A549 (cell line): ENCODE data around the gene MIA2. TPM values are rescaled to one million over a fixed set of nuclear protein-coding genes. Genes with fewer than 3 reads are reported as not detected.

ENCODE experiments used
- ATAC-seq, 2 experiments: fragments of 200-7000 bp in 1 of 2; fragments of >200 bp in 1 of 2; cut with Nextera tagmentation in 1 of 2; cut with Tn5 transposase in 1 of 2; 3 replicates each; pipeline versions ENCODE4 v1.8.0 to v1.9.1; 2018 to 2020; ENCODE audit warnings: mild to moderate bottlenecking in 1 of 2, moderate library complexity in 1 of 2
- CTCF ChIA-PET: fragments of 300-600 bp; sonication (Branson Sonifier 250); formaldehyde crosslinking; extraction: SDS; loops from one replicate; lab custom pipeline; 2021; ENCODE audit warnings: antibody characterized with exemption, inconsistent platforms; lab: Yijun Ruan, JAX
- POLR2A ChIA-PET: fragments of 350-600 bp; formaldehyde crosslinking; extraction: SDS; loops from one replicate; lab custom pipeline; 2021; ENCODE audit warnings: antibody characterized with exemption, inconsistent platforms; lab: Yijun Ruan, JAX
- DNase-seq, 2 experiments: peaks; one replicate each; pipeline versions ENCODE4 v3.0.0 to v3.0.0-alpha.2; 2011 to 2016; ENCODE audit warnings: low read depth in 1 of 2, low spot score in 1 of 2
- FAIRE-seq: peaks from 2 replicates; lab custom pipeline; 2011; peaks lifted over from hg19 to GRCh38; lab: Jason Lieb, UNC
- H3K27ac ChIP-seq, 2 experiments: fragments of >200 bp; sonication (Bioruptor Twin); formaldehyde crosslinking; 3 replicates each; pipeline ENCODE4 v1.5.1; 2016 to 2017
- H3K4me1 ChIP-seq: fragments of >200 bp; sonication (Bioruptor Twin); formaldehyde crosslinking; 3 replicates; pipeline ENCODE4 v1.6.1; 2016
- H3K4me2 ChIP-seq: fragments of >200 bp; sonication (Bioruptor Twin); formaldehyde crosslinking; 3 replicates; pipeline ENCODE4 v1.6.1; 2016
- H3K4me3 ChIP-seq: fragments of >200 bp; sonication (Bioruptor Twin); formaldehyde crosslinking; 3 replicates; pipeline ENCODE4 v1.5.1; 2016
- H3K9me3 ChIP-seq: fragments of >200 bp; sonication (Bioruptor Twin); formaldehyde crosslinking; 3 replicates; pipeline ENCODE4 v1.6.1; 2016
- BHLHE40 ChIP-seq: IDR thresholded peaks from 2 replicates; pipeline ENCODE4 v1.6.1; 2012; ENCODE audit warnings: low read depth, low read length, inconsistent platforms
- CBX8 ChIP-seq: fragments of 200-600 bp; sonication (generic); IDR thresholded peaks from 2 replicates; pipeline ENCODE4 v1.6.1; 2016
- CHD4 ChIP-seq: fragments of 200-600 bp; sonication (generic); IDR thresholded peaks from 2 replicates; pipeline ENCODE4 v1.6.1; 2016; ENCODE audit warnings: antibody characterized with exemption, mild to moderate bottlenecking, borderline replicate concordance
- EHF ChIP-seq: fragments of 250-450 bp; sonication (Bioruptor Pico); IDR thresholded peaks from 2 replicates; pipeline ENCODE4 v1.5.0; 2020; ENCODE audit warnings: mild to moderate bottlenecking
- EHMT2 ChIP-seq: fragments of 200-600 bp; sonication (generic); IDR thresholded peaks from 2 replicates; pipeline ENCODE4 v1.6.1; 2016; ENCODE audit warnings: antibody characterized with exemption, low read depth, mild to moderate bottlenecking, moderate library complexity
- EP300 ChIP-seq, 2 experiments: fragments of >200 bp; sonication (Bioruptor Twin); formaldehyde crosslinking; IDR thresholded peaks; 2 replicates in 1 of 2; 3 replicates in 1 of 2; pipeline ENCODE4 v1.6.1; 2016 to 2017
- ESRRA ChIP-seq: fragments of 150-350 bp; IDR thresholded peaks from 2 replicates; pipeline ENCODE4 v1.6.1; 2014; ENCODE audit warnings: mild to moderate bottlenecking, low read length, borderline replicate concordance
- FOSL2 ChIP-seq, 2 experiments: fragments of 450-650 bp in 1 of 2; fragments of >200 bp in 1 of 2; sonication (Bioruptor Twin) in 1 of 2; formaldehyde crosslinking; IDR thresholded peaks; 2 replicates each; pipeline versions ENCODE4 v1.5.0 to v1.6.1; 2016 to 2020; ENCODE audit warnings: mild to moderate bottlenecking in 1 of 2, moderate library complexity in 1 of 2
- FOXS1 ChIP-seq: fragments of 250-450 bp; sonication (Bioruptor Pico); IDR thresholded peaks from 2 replicates; pipeline ENCODE4 v1.5.0; 2020; ENCODE audit warnings: mild to moderate bottlenecking, moderate library complexity
- HEYL ChIP-seq: fragments of 250-450 bp; sonication (Bioruptor Pico); IDR thresholded peaks from 2 replicates; pipeline ENCODE4 v1.8.0; 2021; ENCODE audit warnings: mild to moderate bottlenecking, moderate library complexity
- JUN ChIP-seq, 2 experiments: fragments of >200 bp; sonication (Bioruptor Twin); formaldehyde crosslinking; IDR thresholded peaks; 2 replicates in 1 of 2; 3 replicates in 1 of 2; pipeline ENCODE4 v1.6.1; 2016 to 2017
- MYC ChIP-seq: IDR thresholded peaks from 2 replicates; pipeline ENCODE4 v1.6.1; 2012; ENCODE audit warnings: mild to moderate bottlenecking, inconsistent platforms, low read length, improper control_type of control experiment, borderline replicate concordance
- NR3C1 ChIP-seq: fragments of >200 bp; sonication (Bioruptor Twin); formaldehyde crosslinking; IDR thresholded peaks from 3 replicates; pipeline ENCODE4 v1.6.1; 2017
- PHF8 ChIP-seq: fragments of 200-600 bp; sonication (generic); IDR thresholded peaks from 2 replicates; pipeline ENCODE4 v1.6.1; 2016; ENCODE audit warnings: low read depth, mild to moderate bottlenecking, antibody characterized with exemption, moderate library complexity, borderline replicate concordance
- POLR2A ChIP-seq: IDR thresholded peaks from 2 replicates; pipeline ENCODE4 v1.6.1; 2012; ENCODE audit warnings: mild to moderate bottlenecking, low read length
- RAD21 ChIP-seq, 2 experiments: fragments of >200 bp in 1 of 2; sonication (Bioruptor Twin) in 1 of 2; formaldehyde crosslinking in 1 of 2; IDR thresholded peaks in 1 of 2; conservative IDR thresholded peaks in 1 of 2; 2 replicates in 1 of 2; 3 replicates in 1 of 2; pipeline ENCODE4 v1.6.1; 2012 to 2018; ENCODE audit warnings: inconsistent platforms in 1 of 2
- RCOR1 ChIP-seq: fragments of 150-350 bp; IDR thresholded peaks from 2 replicates; pipeline ENCODE4 v1.6.1; 2014; ENCODE audit warnings: antibody characterized with exemption, low read length, low read depth
- RFX5 ChIP-seq: fragments of 450-650 bp; IDR thresholded peaks from 2 replicates; pipeline ENCODE4 v1.7.1; 2014; ENCODE audit warnings: antibody characterized with exemption, mild to moderate bottlenecking, moderate library complexity
- TP53 ChIP-seq: fragments of 250-450 bp; sonication (Bioruptor Pico); IDR thresholded peaks from 2 replicates; pipeline ENCODE4 v1.5.0; 2021; ENCODE audit warnings: mild to moderate bottlenecking, moderate library complexity
- ZC3H11A ChIP-seq: fragments of 450-650 bp; IDR thresholded peaks from 2 replicates; pipeline ENCODE4 v1.6.1; 2014; ENCODE audit warnings: antibody characterized with exemption, mild to moderate bottlenecking
- ZNF302 ChIP-seq: fragments of 250-450 bp; sonication (Bioruptor Pico); IDR thresholded peaks from 2 replicates; pipeline ENCODE4 v1.9.0; 2021; ENCODE audit warnings: inconsistent platforms, mild to moderate bottlenecking, moderate library complexity
- WGBS: methylation state at CpG from one replicate; pipeline ENCODE4 v1.1.6; 2017; ENCODE audit errors: missing lambda C conversion rate; 5-methylcytosine and 5-hydroxymethylcytosine counted together
- polyA plus RNA-seq, 4 experiments: library from polyadenylated mRNA; depleted of rRNA in 3 of 4; stranded (reverse); fragments of >200 nt; fragmentation: RNase III in 1 of 4; extraction: RNeasy Plus Mini Kit Qiagen cat#74134 plus additional on column Dnase treatment in 1 of 4; gene quantifications; 2 replicates in 3 of 4; 3 replicates in 1 of 4; pipeline ENCODE4 v1.2.3, GENCODE V29; 2011 to 2017
- TF ChIP-seq, protein P1 (sequence below): fragments of >200 bp; sonication (Bioruptor Twin); formaldehyde crosslinking; IDR thresholded peaks from 3 replicates; pipeline ENCODE4 v1.6.1; 2016
- TF ChIP-seq, protein P2 (sequence below): fragments of 450-650 bp; IDR thresholded peaks from 2 replicates; pipeline ENCODE4 v1.6.1; 2014; ENCODE audit warnings: antibody characterized with exemption
- TF ChIP-seq, protein P3 (sequence below): fragments of 250-450 bp; sonication (Bioruptor Pico); IDR thresholded peaks from 2 replicates; pipeline ENCODE4 v1.5.0; 2020; ENCODE audit warnings: low read depth, mild to moderate bottlenecking, moderate library complexity
- TF ChIP-seq, protein P4 (sequence below): fragments of 250-450 bp; sonication (Bioruptor Pico); IDR thresholded peaks from 2 replicates; pipeline ENCODE4 v1.5.0; 2021; ENCODE audit warnings: mild to moderate bottlenecking, moderate library complexity, borderline replicate concordance
- TF ChIP-seq, protein P5 (sequence below): fragments of >200 bp; sonication (Bioruptor Twin); formaldehyde crosslinking; IDR thresholded peaks from 2 replicates; pipeline ENCODE4 v1.6.1; 2016
- TF ChIP-seq, protein P6 (sequence below): IDR thresholded peaks from 2 replicates; pipeline ENCODE4 v1.6.1; 2012; ENCODE audit warnings: low read depth, borderline replicate concordance

The MIA2 gene
- polyA plus RNA-seq, 2 of the 4 experiments (the other 2 are of a cell fraction), result 25.4 to 73.9 TPM

DNA sequence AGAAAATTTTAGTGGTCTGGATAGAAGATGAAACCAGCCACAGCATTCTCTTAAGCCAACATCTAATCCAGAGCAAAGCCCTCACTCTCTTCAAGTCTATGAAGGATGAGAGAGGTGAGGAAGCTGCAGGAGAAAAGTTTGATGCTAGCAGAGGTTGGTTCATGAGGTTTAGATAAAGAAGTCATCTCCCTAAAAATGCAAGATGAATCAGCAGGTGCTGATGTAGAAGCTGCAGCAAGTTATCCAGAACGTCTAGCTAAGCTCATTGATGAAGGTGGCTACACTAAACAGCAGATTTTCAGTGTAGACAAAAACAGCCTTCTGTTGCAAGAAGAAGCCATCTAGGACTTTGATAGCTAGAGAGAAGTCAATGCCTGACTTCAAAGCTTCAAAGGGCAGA lies 150.0 kb downstream of the MIA2 start (continued):
- TF ChIP-seq, protein P1, sequence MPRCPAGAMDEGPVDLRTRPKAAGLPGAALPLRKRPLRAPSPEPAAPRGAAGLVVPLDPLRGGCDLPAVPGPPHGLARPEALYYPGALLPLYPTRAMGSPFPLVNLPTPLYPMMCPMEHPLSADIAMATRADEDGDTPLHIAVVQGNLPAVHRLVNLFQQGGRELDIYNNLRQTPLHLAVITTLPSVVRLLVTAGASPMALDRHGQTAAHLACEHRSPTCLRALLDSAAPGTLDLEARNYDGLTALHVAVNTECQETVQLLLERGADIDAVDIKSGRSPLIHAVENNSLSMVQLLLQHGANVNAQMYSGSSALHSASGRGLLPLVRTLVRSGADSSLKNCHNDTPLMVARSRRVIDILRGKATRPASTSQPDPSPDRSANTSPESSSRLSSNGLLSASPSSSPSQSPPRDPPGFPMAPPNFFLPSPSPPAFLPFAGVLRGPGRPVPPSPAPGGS, result no peak
- TF ChIP-seq ESRRA (no peak), ZC3H11A (no peak), CHD4 (no peak), POLR2A (no peak)

DNA sequence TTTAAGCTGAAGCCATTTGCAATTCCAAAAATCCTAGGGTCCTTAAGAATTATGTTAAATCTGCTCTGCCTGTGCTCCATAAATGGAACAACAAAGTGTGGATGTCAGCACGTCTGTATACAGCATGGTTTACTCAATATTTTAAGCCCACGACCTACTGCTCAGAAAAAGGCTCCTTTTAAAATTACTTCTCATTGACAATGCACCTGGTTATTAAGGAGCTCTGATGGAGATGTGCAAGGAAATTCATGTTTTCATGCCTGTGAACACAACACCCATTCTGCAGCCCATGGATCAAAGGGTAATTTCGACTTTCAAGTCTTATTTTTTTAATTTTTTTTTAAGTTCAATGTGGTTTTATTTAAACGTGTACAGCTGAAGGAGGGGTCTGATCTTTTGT lies 150.5 kb downstream of the MIA2 start:
- Histone ChIP-seq H3K4me1 (no peaks in the 10 kb centered on the region), H3K27ac (no peak overlapping the region), H3K4me3 (no peak overlapping the region), H3K4me2 (no peak overlapping the region), H3K9me3 (no peaks in the 10 kb centered on the region)
- ChIA-PET POLR2A (no interaction called here), CTCF (no interaction called here)
- DNase-seq (no peak), FAIRE-seq (no peak), ATAC-seq (no peak)
- no peak for TF ChIP-seq ZC3H11A
- no peak for TF ChIP-seq BHLHE40
- TF ChIP-seq TP53 (CRISPR knock-in tag), result no peak
- no peak for TF ChIP-seq FOSL2 (IDR thresholded peaks at IDR 0.05)
- TF ChIP-seq FOSL2 (CRISPR knock-in tag; IDR thresholded peaks at IDR 0.05), result no peak
- no peak for TF ChIP-seq RAD21 (conservative IDR thresholded peaks at IDR 0.05 in 1 of 2, IDR thresholded peaks at IDR 0.05 in 1 of 2)
- TF ChIP-seq JUN (IDR thresholded peaks at IDR 0.05), result no peak
- TF ChIP-seq, protein P2, sequence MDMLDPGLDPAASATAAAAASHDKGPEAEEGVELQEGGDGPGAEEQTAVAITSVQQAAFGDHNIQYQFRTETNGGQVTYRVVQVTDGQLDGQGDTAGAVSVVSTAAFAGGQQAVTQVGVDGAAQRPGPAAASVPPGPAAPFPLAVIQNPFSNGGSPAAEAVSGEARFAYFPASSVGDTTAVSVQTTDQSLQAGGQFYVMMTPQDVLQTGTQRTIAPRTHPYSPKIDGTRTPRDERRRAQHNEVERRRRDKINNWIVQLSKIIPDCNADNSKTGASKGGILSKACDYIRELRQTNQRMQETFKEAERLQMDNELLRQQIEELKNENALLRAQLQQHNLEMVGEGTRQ, result no peak
- no peak for TF ChIP-seq EHMT2
- no peak for TF ChIP-seq FOXS1 (CRISPR knock-in tag)
- WGBS, result 74% methylated on average over 4 of the region's 4 CpGs

DNA sequence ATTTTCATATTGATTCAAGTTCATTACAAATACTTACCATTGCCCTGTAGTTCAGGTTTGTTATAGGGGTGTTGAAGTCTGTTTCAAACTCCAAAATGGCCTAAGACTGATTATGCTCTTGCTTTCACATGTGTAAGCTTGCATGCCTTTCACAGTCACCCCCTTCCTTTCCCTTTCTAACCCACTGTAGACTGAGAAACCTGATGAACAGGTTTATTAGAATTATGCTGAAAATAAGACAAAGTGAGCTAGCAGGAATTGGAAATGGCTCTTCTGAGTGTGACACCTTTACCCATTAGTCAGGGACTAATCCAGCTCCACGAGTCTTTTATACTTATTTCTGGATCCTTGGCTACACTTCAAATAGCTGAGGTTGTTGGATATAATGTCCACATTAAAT lies 159.6 kb downstream of the MIA2 start:
- no peak for DNase-seq
- Histone ChIP-seq H3K9me3 (no peaks in the 10 kb centered on the region), H3K4me1 (peaks cover 5% of the 10 kb centered on the region; the same call in 1 of the 3 replicates), H3K4me3 (no peak overlapping the region), H3K27ac (no peak overlapping the region), H3K4me2 (no peak overlapping the region)
- WGBS, result 71% methylated on average over 1 of the region's 1 CpG
- ChIA-PET CTCF (interaction anchor here (0.7 to 1.1 kb wide), 2 partner anchors 11 to 18 kb away, joined by 3 read pairs; no protein-coding TSS in a partner anchor), POLR2A (no interaction called here)
- TF ChIP-seq, protein P3, sequence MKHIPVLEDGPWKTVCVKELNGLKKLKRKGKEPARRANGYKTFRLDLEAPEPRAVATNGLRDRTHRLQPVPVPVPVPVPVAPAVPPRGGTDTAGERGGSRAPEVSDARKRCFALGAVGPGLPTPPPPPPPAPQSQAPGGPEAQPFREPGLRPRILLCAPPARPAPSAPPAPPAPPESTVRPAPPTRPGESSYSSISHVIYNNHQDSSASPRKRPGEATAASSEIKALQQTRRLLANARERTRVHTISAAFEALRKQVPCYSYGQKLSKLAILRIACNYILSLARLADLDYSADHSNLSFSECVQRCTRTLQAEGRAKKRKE, result no peak
- TF ChIP-seq RCOR1, result no peak
- no peak for TF ChIP-seq PHF8
- no peak for TF ChIP-seq EP300 (IDR thresholded peaks at IDR 0.05)
- no peak for TF ChIP-seq EHMT2
- no peak for TF ChIP-seq CBX8
- TF ChIP-seq HEYL (CRISPR knock-in tag), result no peak
- TF ChIP-seq ZNF302 (CRISPR knock-in tag), result no peak
- TF ChIP-seq, protein P4, sequence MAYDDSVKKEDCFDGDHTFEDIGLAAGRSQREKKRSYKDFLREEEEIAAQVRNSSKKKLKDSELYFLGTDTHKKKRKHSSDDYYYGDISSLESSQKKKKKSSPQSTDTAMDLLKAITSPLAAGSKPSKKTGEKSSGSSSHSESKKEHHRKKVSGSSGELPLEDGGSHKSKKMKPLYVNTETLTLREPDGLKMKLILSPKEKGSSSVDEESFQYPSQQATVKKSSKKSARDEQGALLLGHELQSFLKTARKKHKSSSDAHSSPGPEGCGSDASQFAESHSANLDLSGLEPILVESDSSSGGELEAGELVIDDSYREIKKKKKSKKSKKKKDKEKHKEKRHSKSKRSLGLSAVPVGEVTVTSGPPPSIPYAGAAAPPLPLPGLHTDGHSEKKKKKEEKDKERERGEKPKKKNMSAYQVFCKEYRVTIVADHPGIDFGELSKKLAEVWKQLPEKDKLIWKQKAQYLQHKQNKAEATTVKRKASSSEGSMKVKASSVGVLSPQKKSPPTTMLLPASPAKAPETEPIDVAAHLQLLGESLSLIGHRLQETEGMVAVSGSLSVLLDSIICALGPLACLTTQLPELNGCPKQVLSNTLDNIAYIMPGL (CRISPR knock-in tag), result no peak
- TF ChIP-seq POLR2A, result no peak
- no peak for TF ChIP-seq MYC
- no peak for TF ChIP-seq RFX5
- TF ChIP-seq, protein P5, sequence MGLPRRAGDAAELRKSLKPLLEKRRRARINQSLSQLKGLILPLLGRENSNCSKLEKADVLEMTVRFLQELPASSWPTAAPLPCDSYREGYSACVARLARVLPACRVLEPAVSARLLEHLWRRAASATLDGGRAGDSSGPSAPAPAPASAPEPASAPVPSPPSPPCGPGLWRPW, result no peak
- no peak for TF ChIP-seq NR3C1
- TF ChIP-seq, protein P6, sequence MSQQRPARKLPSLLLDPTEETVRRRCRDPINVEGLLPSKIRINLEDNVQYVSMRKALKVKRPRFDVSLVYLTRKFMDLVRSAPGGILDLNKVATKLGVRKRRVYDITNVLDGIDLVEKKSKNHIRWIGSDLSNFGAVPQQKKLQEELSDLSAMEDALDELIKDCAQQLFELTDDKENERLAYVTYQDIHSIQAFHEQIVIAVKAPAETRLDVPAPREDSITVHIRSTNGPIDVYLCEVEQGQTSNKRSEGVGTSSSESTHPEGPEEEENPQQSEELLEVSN, result no peak
- no peak for TF ChIP-seq EHF (CRISPR knock-in tag)
- FAIRE-seq, result no peak
- ATAC-seq, result no peak
